ENCODE results near the gene IGSF8.
"Not testable (repeated sequence)": the region's sequence is repeated elsewhere in the genome, so short reads cannot be mapped to it uniquely, and the experiment has no call there.

The IGSF8 gene

GRCh38 chr1:160064164-160064563 lies 34.3 kb downstream of the IGSF8 start:
- Mint-ChIP-seq H3K27ac (no peak overlapping the region), H3K9me3 (no peaks in the 10 kb centered on the region), H3K4me1 (no peaks in the 10 kb centered on the region), H3K4me3 (no peak overlapping the region), H3K27me3 (peaks cover 11% of the 10 kb centered on the region), H3K36me3 (no peaks in the 10 kb centered on the region)
- ATAC-seq (ENCODE audit: low read depth) (no peak), DNase-seq (ENCODE audit: low spot score in 2 of 2) (no peak)

GRCh38 chr1:160063176-160063575 lies 35.2 kb downstream of the IGSF8 start:
- no peaks in the 10 kb centered on the region for H3K9me3 Mint-ChIP-seq
- no peak overlapping the region for H3K4me3 Mint-ChIP-seq
- ATAC-seq (ENCODE audit: low read depth) (no peak), DNase-seq (ENCODE audit: low spot score in 2 of 2) (no peak)
- peaks cover 13% of the 10 kb centered on the region for H3K27me3 Mint-ChIP-seq
- no peaks in the 10 kb centered on the region for H3K4me1 Mint-ChIP-seq
- no peaks in the 10 kb centered on the region for H3K36me3 Mint-ChIP-seq
- no peak overlapping the region for H3K27ac Mint-ChIP-seq

- Mint-ChIP-seq H3K27me3 (peaks cover 19% of the 10 kb centered on the region), H3K36me3 (no peaks in the 10 kb centered on the region), H3K4me1 (no peaks in the 10 kb centered on the region), H3K27ac (no peak overlapping the region), H3K9me3 (no peaks in the 10 kb centered on the region), H3K4me3 (no peak overlapping the region)
- no peak for ATAC-seq (ENCODE audit: low read depth)
- no peak for DNase-seq (ENCODE audit: low spot score in 2 of 2)
These were observed 36.2 kb downstream of the IGSF8 start for GRCh38 chr1:160062230-160062532.

GRCh38 chr1:160061369-160062229 lies 36.8 kb downstream of the IGSF8 start:
- Mint-ChIP-seq H3K36me3 (no peaks in the 10 kb centered on the region), H3K9me3 (no peaks in the 10 kb centered on the region), H3K4me3 (no peak overlapping the region), H3K27me3 (peaks cover 19% of the 10 kb centered on the region), H3K27ac (no peak overlapping the region), H3K4me1 (no peaks in the 10 kb centered on the region)
- DNase-seq (ENCODE audit: low spot score in 2 of 2) (no peak), ATAC-seq (ENCODE audit: low read depth) (no peak)

GRCh38 chr1:160058087-160058486 lies 40.3 kb downstream of the IGSF8 start:
- no peaks in the 10 kb centered on the region for H3K9me3 Mint-ChIP-seq
- H3K27me3 Mint-ChIP-seq, result peaks cover 36% of the 10 kb centered on the region
- no peaks in the 10 kb centered on the region for H3K36me3 Mint-ChIP-seq
- no peak for ATAC-seq (ENCODE audit: low read depth)
- H3K4me3 Mint-ChIP-seq, result no peak overlapping the region
- no peaks in the 10 kb centered on the region for H3K4me1 Mint-ChIP-seq
- no peak for DNase-seq (ENCODE audit: low spot score in 2 of 2)
- no peak overlapping the region for H3K27ac Mint-ChIP-seq

- Mint-ChIP-seq H3K9me3 (no peaks in the 10 kb centered on the region), H3K27me3 (peaks cover 40% of the 10 kb centered on the region), H3K4me3 (no peak overlapping the region), H3K4me1 (no peaks in the 10 kb centered on the region), H3K27ac (no peak overlapping the region), H3K36me3 (no peaks in the 10 kb centered on the region)
- ATAC-seq (ENCODE audit: low read depth) (no peak), DNase-seq (ENCODE audit: low spot score in 2 of 2) (no peak)
These were observed 41.7 kb downstream of the IGSF8 start for GRCh38 chr1:160056648-160057169.

GRCh38 chr1:160053548-160054365 lies 44.7 kb downstream of the IGSF8 start:
- no peak overlapping the region for H3K4me3 Mint-ChIP-seq
- DNase-seq (ENCODE audit: low spot score in 2 of 2), result no peak
- no peaks in the 10 kb centered on the region for H3K9me3 Mint-ChIP-seq
- no peaks in the 10 kb centered on the region for H3K4me1 Mint-ChIP-seq
- no peak for ATAC-seq (ENCODE audit: low read depth)
- H3K36me3 Mint-ChIP-seq, result no peaks in the 10 kb centered on the region
- H3K27me3 Mint-ChIP-seq, result peaks cover 40% of the 10 kb centered on the region
- no peak overlapping the region for H3K27ac Mint-ChIP-seq

- Mint-ChIP-seq H3K27me3 (peaks cover 35% of the 10 kb centered on the region), H3K36me3 (no peaks in the 10 kb centered on the region), H3K4me1 (no peaks in the 10 kb centered on the region), H3K9me3 (no peaks in the 10 kb centered on the region), H3K4me3 (no peak overlapping the region), H3K27ac (no peak overlapping the region)
- no peak for DNase-seq (ENCODE audit: low spot score in 2 of 2)
- ATAC-seq (ENCODE audit: low read depth), result no peak
These were observed 45.5 kb downstream of the IGSF8 start for GRCh38 chr1:160052936-160053335.

GRCh38 chr1:160050619-160051018 lies 47.8 kb downstream of the IGSF8 start:
- no peak for ATAC-seq (ENCODE audit: low read depth)
- Mint-ChIP-seq H3K36me3 (no peaks in the 10 kb centered on the region), H3K4me1 (peaks cover 12% of the 10 kb centered on the region), H3K9me3 (no peaks in the 10 kb centered on the region), H3K27me3 (peaks cover 20% of the 10 kb centered on the region), H3K4me3 (no peak overlapping the region), H3K27ac (no peak overlapping the region)
- DNase-seq (ENCODE audit: low spot score in 2 of 2), result no peak

GRCh38 chr1:160050182-160050581 lies 48.2 kb downstream of the IGSF8 start:
- not testable (repeated sequence) for H3K9me3 Mint-ChIP-seq; H3K36me3 Mint-ChIP-seq; ATAC-seq (ENCODE audit: low read depth); H3K27ac Mint-ChIP-seq; H3K4me3 Mint-ChIP-seq; DNase-seq (ENCODE audit: low spot score in 2 of 2)
- Mint-ChIP-seq H3K4me1 (peaks cover 12% of the 10 kb centered on the region), H3K27me3 (peaks cover 21% of the 10 kb centered on the region)

- DNase-seq (ENCODE audit: low spot score in 2 of 2), result no peak
- ATAC-seq (ENCODE audit: low read depth), result no peak
- H3K9me3 Mint-ChIP-seq, result no peaks in the 10 kb centered on the region
- peaks cover 12% of the 10 kb centered on the region for H3K4me1 Mint-ChIP-seq
- no peak overlapping the region for H3K4me3 Mint-ChIP-seq
- no peaks in the 10 kb centered on the region for H3K36me3 Mint-ChIP-seq
- peaks cover 18% of the 10 kb centered on the region for H3K27me3 Mint-ChIP-seq
- H3K27ac Mint-ChIP-seq, result no peak overlapping the region
These were observed 49.3 kb downstream of the IGSF8 start for GRCh38 chr1:160049101-160049500.

GRCh38 chr1:160048335-160048734 lies 50.1 kb downstream of the IGSF8 start:
- Mint-ChIP-seq H3K36me3 (no peaks in the 10 kb centered on the region), H3K27me3 (peaks cover 17% of the 10 kb centered on the region), H3K4me1 (peaks cover 12% of the 10 kb centered on the region), H3K27ac (no peak overlapping the region), H3K4me3 (no peak overlapping the region), H3K9me3 (no peaks in the 10 kb centered on the region)
- ATAC-seq (ENCODE audit: low read depth) (no peak), DNase-seq (ENCODE audit: low spot score in 2 of 2) (no peak)

- peaks cover 12% of the 10 kb centered on the region for H3K4me1 Mint-ChIP-seq
- no peaks in the 10 kb centered on the region for H3K9me3 Mint-ChIP-seq
- ATAC-seq (ENCODE audit: low read depth), result peak; percentile 80
- H3K27me3 Mint-ChIP-seq, result peaks cover 16% of the 10 kb centered on the region
- H3K4me3 Mint-ChIP-seq, result peak overlapping the region; percentile 82
- DNase-seq (ENCODE audit: low spot score in 2 of 2), result no peak
- H3K36me3 Mint-ChIP-seq, result no peaks in the 10 kb centered on the region
- no peak overlapping the region for H3K27ac Mint-ChIP-seq
These were observed 51.1 kb downstream of the IGSF8 start for GRCh38 chr1:160047111-160047991.

All from memory B cell (primary cell).